ENCODE results near the gene CNTNAP2.
"Not testable (repeated sequence)": the region's sequence is repeated elsewhere in the genome, so short reads cannot be mapped to it uniquely, and the experiment has no call there.

GRCh38 chr7:148298768-148299167, 2182.2 kb downstream of the CNTNAP2 start:
- TF ChIP-seq CTCF, POLR2A (IDR thresholded peaks at IDR 0.05): not testable (repeated sequence)
